Keratinocyte (primary cell): ENCODE results near the gene NTRK1. TPM values are rescaled to one million over a fixed set of nuclear protein-coding genes. Genes with fewer than 3 reads are reported as not detected.

Source experiments
- DNase-seq: peaks from one replicate; pipeline ENCODE4 v3.0.0-alpha.2; 2011; ENCODE audit warnings: low read depth, missing footprints, low spot score
- FAIRE-seq: peaks from 2 replicates; lab custom pipeline; 2011; peaks lifted over from hg19 to GRCh38; lab: Jason Lieb, UNC
- H2AFZ ChIP-seq: 2 replicates; pipeline ENCODE4 v1.6.0; 2012; ENCODE audit warnings: low read length, control low read depth, inconsistent platforms; ENCODE audit not compliant: control insufficient read depth
- H3K27ac ChIP-seq: 2 replicates; pipeline ENCODE4 v1.5.1; 2011; ENCODE audit warnings: low read length; ENCODE audit not compliant: control insufficient read depth, insufficient read depth
- H3K27me3 ChIP-seq: 3 replicates; pipeline ENCODE4 v1.6.0; 2011; ENCODE audit warnings: low read length; ENCODE audit not compliant: control insufficient read depth, insufficient read depth; ENCODE audit errors: extremely low read depth
- H3K36me3 ChIP-seq, 2 experiments: 2 replicates in 1 of 2; 3 replicates in 1 of 2; pipeline ENCODE4 v1.5.1; 2011; ENCODE audit warnings: low read length in 2 of 2, mild to moderate bottlenecking in 1 of 2; ENCODE audit not compliant: control insufficient read depth in 2 of 2, insufficient read depth in 2 of 2; ENCODE audit errors: extremely low read depth in 1 of 2
- H3K4me1 ChIP-seq: 3 replicates; pipeline ENCODE4 v1.5.1; 2011; ENCODE audit warnings: low read length; ENCODE audit not compliant: control insufficient read depth, insufficient read depth; ENCODE audit errors: extremely low read depth
- H3K4me2 ChIP-seq: 3 replicates; pipeline ENCODE4 v1.6.0; 2011; ENCODE audit warnings: low read depth, low read length; ENCODE audit not compliant: control insufficient read depth, insufficient read depth; ENCODE audit errors: extremely low read depth
- H3K4me3 ChIP-seq, 3 experiments: fragments of 200-600 bp in 1 of 3; sonication (generic) in 1 of 3; 2 replicates in 2 of 3; 3 replicates in 1 of 3; pipeline ENCODE4 v1.5.1; 2011 to 2016; ENCODE audit warnings: low read length in 3 of 3, mild to moderate bottlenecking in 3 of 3, control low read depth in 2 of 3, inconsistent platforms in 1 of 3, low read depth in 1 of 3, mixed read lengths in 1 of 3, mixed run types in 1 of 3, moderate library complexity in 1 of 3; ENCODE audit not compliant: control insufficient read depth in 2 of 3, insufficient read depth in 2 of 3; ENCODE audit errors: extremely low read depth in 1 of 3
- H3K79me2 ChIP-seq: 2 replicates; pipeline ENCODE4 v1.6.0; 2012; ENCODE audit warnings: low read length; ENCODE audit not compliant: control insufficient read depth, insufficient read depth
- H3K9ac ChIP-seq: 3 replicates; pipeline ENCODE4 v1.6.0; 2011; ENCODE audit warnings: low read length; ENCODE audit not compliant: control insufficient read depth, insufficient read depth; ENCODE audit errors: extremely low read depth
- H3K9me1 ChIP-seq: 3 replicates; pipeline ENCODE4 v1.6.0; 2011; ENCODE audit warnings: low read length; ENCODE audit not compliant: control insufficient read depth, insufficient read depth; ENCODE audit errors: extremely low read depth
- H3K9me3 ChIP-seq: 2 replicates; pipeline ENCODE4 v1.5.1; 2012; ENCODE audit warnings: low read depth, low read length; ENCODE audit not compliant: control insufficient read depth
- H4K20me1 ChIP-seq: 3 replicates; pipeline ENCODE4 v1.6.0; 2011; ENCODE audit warnings: low read length; ENCODE audit not compliant: control insufficient read depth, insufficient read depth; ENCODE audit errors: extremely low read depth
- EZH2 ChIP-seq: IDR thresholded peaks from one replicate; pipeline ENCODE4 v1.6.1; 2012; ENCODE audit warnings: inconsistent platforms, mild to moderate bottlenecking, low read length, moderate library complexity
- dilution Hi-C: fragments of 300-500 bp; cut with MboI; formaldehyde crosslinking; loops from one replicate; pipeline ENCODE4 v1.7.0; 2020; ENCODE audit warnings: low sequenced_read_pairs; ENCODE audit not compliant: extremely low pct_ligation_motif_present
- polyA plus RNA-seq, 5 experiments: library from polyadenylated mRNA; depleted of rRNA in 3 of 5; stranded (reverse) in 3 of 5; stranded (forward) in 1 of 5; unstranded in 1 of 5; fragments of >200 nt; gene quantifications; 1 replicate in 1 of 5; 2 replicates in 3 of 5; 3 replicates in 1 of 5; pipeline versions ENCODE4 v1.2.1 to v1.2.3, GENCODE V29; 2011 to 2012; ENCODE audit warnings: missing spikeins in 2 of 5, low read depth in 1 of 5, low replicate concordance in 1 of 5
- TF ChIP-seq, protein P1 (sequence below), 3 experiments: IDR thresholded peaks in 1 of 3; conservative IDR thresholded peaks in 1 of 3; optimal IDR thresholded peaks in 1 of 3; 2 replicates in 2 of 3; 3 replicates in 1 of 3; pipeline versions ENCODE3 to v1.5.1; 2011; ENCODE audit warnings: low read length in 3 of 3, mild to moderate bottlenecking in 3 of 3, moderate library complexity in 2 of 3, control low read depth in 1 of 3, inconsistent platforms in 1 of 3; ENCODE audit not compliant: insufficient read depth in 2 of 3; ENCODE audit errors: extremely low read depth in 1 of 3

Gene NTRK1
- polyA plus RNA-seq, 1 donor (not counting 4 experiments of a cell fraction or from before 2014, with no cell fraction given) = 0.03 TPM

DNA sequence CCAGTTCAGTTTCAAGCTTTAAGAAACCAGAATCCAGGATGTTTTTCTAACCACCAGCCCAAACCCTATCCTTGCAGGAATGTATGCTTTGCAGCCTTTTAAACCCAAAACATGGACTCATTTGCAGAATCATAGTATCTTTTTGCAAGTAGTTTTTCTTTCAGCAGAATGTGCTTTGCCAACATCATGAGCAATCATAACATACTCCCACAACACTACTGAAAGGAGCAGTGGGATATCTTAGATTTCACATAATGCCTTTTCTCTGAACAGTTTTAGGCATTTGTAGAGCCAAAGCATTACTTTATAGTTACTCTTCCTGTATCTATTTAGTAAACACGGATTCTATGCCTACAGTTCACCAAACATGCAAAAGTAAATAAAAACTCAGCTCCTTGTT, 34.0 kb upstream of the NTRK1 start:
- no peak overlapping the region for H3K9ac ChIP-seq
- H3K4me3 ChIP-seq = no peak overlapping the region
- H3K4me1 ChIP-seq = peaks cover 7% of the 10 kb centered on the region
- no peak for FAIRE-seq
- dilution Hi-C loops = no loop called here
- H3K27me3 ChIP-seq = peaks cover 7% of the 10 kb centered on the region
- H2AFZ ChIP-seq = no peak overlapping the region
- H3K9me1 ChIP-seq = no peaks in the 10 kb centered on the region
- no peaks in the 10 kb centered on the region for H3K36me3 ChIP-seq
- no peak overlapping the region for H3K27ac ChIP-seq
- H3K79me2 ChIP-seq = no peaks in the 10 kb centered on the region
- no peaks in the 10 kb centered on the region for H3K9me3 ChIP-seq
- TF ChIP-seq EZH2 = no peak
- H4K20me1 ChIP-seq = no peaks in the 10 kb centered on the region
- no peak overlapping the region for H3K4me2 ChIP-seq
- DNase-seq = no peak

DNA sequence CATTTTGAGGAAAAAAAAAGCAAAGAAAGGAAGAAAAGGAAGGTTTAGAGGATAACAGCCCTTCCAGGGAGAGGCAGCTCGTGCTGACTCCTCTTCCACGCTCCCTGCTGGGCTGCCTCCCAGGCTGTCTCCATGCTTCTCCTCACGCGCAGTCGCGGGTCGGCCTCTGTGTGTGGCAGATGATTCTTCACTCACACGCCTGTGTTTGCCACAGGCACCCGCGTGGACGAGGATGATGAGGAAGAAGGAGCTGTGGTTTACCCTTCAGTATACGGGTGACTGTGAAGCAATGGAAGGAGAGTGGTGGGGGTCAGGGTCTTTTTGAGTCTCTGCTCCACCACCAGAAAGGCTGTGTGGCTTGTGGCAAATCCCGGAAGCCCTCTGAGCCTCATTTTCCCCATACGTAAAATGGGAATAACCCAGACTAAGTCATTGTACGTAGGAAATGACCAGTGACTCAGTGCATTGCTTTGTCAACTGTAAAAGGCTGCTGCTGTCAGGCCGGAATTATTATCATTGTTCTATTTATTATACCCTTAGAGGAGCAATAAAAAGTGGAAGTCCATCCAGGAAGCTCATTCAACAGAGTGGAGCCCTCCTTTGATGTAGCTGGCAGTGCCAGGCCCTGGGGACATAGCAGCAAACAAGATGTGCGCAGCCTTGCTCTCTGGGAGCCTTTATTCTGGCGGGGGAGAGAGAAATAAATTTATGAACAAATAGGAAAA, 32.1 kb upstream of the NTRK1 start:
- Histone ChIP-seq H4K20me1 (no peaks in the 10 kb centered on the region), H3K27ac (no peak overlapping the region)
- FAIRE-seq = no peak

More for the DNA sequence above, 32.1 kb upstream of the NTRK1 start:
- peaks cover 13% of the 10 kb centered on the region for H3K27me3 ChIP-seq
- H2AFZ ChIP-seq = no peak overlapping the region
- H3K79me2 ChIP-seq = no peaks in the 10 kb centered on the region
- no peak for DNase-seq
- no peak overlapping the region for H3K9ac ChIP-seq
- no peaks in the 10 kb centered on the region for H3K9me3 ChIP-seq
- no peak for TF ChIP-seq EZH2
- TF ChIP-seq, protein P1, sequence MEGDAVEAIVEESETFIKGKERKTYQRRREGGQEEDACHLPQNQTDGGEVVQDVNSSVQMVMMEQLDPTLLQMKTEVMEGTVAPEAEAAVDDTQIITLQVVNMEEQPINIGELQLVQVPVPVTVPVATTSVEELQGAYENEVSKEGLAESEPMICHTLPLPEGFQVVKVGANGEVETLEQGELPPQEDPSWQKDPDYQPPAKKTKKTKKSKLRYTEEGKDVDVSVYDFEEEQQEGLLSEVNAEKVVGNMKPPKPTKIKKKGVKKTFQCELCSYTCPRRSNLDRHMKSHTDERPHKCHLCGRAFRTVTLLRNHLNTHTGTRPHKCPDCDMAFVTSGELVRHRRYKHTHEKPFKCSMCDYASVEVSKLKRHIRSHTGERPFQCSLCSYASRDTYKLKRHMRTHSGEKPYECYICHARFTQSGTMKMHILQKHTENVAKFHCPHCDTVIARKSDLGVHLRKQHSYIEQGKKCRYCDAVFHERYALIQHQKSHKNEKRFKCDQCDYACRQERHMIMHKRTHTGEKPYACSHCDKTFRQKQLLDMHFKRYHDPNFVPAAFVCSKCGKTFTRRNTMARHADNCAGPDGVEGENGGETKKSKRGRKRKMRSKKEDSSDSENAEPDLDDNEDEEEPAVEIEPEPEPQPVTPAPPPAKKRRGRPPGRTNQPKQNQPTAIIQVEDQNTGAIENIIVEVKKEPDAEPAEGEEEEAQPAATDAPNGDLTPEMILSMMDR (optimal IDR thresholded peaks at IDR 0.05 in 1 of 3, IDR thresholded peaks at IDR 0.05 in 1 of 3, conservative IDR thresholded peaks at IDR 0.05 in 1 of 3; ENCODE audit: extremely low read depth in 1 of 3, insufficient read depth in 2 of 3, low read length in 3 of 3) = no peak
- H3K4me3 ChIP-seq = no peak overlapping the region
- H3K36me3 ChIP-seq = no peaks in the 10 kb centered on the region
- H3K9me1 ChIP-seq = no peaks in the 10 kb centered on the region
- no peaks in the 10 kb centered on the region for H3K4me1 ChIP-seq
- dilution Hi-C loops = no loop called here
- H3K4me2 ChIP-seq = no peak overlapping the region
